IPS-11a (cell line): ENCODE measurements around the gene POTEH.
"Not testable (repeated sequence)": the region's sequence is repeated elsewhere in the genome, so short reads cannot be mapped to it uniquely, and the experiment has no call there.

Experiments
- H3K4me3 ChIP-seq: one replicate; pipeline ENCODE4 v1.5.1; 2013; ENCODE audit warnings: low read depth, low read length, control low read depth

The POTEH gene

DNA sequence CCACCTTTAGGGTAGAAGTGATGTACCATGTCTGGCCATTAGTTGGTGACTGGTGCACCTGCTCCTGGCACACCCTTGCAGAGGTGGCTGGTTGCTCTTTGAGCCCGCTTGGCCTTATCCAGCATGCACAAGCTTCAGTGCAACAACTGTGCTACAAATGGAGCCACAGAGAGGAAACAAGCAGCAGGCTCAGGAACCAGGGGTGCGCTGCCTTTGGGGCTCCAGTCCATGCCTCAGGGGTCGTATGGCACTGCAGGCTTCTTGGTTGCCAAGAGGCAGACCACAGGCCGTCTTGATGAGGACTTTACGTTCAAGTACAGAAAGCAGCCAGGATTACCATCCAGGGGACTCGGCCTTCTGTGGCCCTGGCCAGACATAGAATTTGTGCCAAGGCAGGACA, 44.6 kb downstream of the POTEH start:
- H3K4me3 ChIP-seq: not testable (repeated sequence)

GRCh38 chr22:15738157-15738908, 48.5 kb downstream of the POTEH start:
- not testable (repeated sequence) for H3K4me3 ChIP-seq

- not testable (repeated sequence) for H3K4me3 ChIP-seq
Observed at GRCh38 chr22:15738909-15739391, 49.1 kb downstream of the POTEH start.

DNA sequence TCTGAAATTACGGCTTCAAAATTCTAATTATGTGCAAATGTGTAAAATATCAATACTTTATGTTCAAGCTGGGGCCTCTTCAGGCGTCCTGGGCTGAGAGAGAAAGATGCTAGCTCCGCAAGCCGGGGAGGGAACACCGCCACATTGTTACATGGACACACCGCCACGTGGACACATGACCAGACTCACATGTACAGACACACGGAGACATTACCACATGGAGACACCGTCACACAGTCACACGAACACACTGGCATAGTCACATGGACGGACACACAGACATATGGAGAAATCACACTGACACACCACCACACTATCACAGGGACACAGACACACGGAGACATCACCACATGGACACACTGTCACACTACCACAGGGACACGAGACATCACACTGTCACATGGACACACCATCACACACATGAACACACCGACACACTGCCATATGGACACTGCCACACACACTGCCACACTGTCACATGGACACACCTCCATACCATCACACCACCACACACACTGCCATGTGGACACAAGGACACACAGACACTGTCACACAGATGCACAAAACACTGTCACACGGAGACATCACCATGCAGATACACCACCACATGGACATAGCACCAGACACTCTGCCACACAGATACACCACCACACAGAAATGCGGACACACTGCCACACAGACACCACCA, 58.0 kb downstream of the POTEH start:
- H3K4me3 ChIP-seq: not testable (repeated sequence)

DNA sequence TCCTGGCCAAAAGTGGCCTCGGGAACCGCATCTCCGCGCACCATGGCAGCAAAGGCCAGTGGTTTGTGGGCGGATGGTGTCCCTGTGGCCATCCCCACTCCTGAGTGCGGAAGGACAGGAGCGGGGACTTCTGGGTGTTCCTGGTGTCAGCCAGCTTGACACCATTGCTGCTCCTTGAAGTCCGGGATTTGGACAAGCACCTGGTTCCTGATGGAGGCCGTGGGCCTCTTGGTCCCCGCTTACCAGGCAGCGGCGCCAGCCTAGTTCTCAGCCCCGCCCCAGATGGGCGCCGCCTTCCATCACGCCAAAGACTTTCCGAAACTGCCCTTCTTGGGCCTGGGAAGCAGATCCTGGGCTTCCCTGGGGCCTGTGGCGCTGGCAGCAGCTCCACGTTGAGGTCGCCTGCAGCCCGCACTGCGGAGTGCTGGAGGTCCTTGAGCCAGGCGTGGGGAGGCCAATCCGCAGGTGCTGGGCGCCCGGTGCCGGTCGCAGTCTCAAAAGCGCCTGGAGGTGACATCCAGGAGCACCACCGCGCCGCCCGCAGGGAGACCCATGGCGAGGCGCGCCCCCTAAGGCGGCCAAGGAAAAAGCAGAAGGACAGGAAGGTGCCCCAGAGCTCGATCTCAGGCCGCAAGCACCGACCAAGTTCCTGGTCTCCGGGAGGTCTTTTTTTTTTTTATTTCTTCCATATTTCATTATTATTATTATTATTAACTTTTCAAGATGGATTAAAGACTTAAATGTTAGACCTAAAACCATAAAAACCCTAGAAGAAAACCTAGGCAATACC, 59.5 kb downstream of the POTEH start:
- not testable (repeated sequence) for H3K4me3 ChIP-seq

- not testable (repeated sequence) for H3K4me3 ChIP-seq
Observed at GRCh38 chr22:15759443-15760097, 69.7 kb downstream of the POTEH start.

DNA sequence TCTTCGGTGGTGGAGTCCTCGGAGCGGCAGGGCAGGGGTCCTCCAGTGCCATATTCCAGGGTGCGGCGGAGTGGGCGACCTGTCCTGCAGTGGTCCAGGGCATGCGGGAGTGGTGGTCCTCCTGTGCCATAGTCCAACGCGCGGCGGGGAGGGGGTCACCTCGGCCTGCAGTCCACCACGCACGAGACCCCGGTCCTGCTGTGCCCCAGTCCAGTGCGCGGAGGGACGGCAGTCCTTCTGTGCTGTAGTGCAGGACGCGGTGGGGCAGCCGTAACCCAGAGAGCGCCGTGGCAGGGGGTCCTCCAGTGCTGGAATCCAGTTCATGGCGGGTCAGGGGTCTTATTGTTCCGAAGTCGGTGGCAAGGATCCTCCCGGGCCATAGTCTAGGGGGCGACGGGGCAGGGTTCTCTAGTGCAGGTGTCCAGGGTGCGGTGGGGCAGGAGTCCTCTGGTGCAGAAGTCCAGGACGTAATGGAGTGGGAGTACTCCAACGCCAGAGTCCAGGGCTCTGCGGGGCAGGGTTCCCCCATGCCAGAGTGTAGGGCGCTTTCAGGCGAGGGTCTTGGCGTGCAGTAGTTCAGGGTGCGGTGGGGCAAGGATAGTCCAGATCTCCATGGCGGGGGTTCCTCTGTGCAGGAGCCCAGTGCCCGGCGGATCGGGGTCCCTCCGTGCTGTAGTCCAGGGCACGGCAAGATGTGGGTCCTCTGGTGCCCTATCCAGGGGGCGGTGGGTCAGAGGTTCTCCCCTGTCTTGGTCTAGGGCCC, 70.7 kb downstream of the POTEH start:
- not testable (repeated sequence) for H3K4me3 ChIP-seq

GRCh38 chr22:15761151-15761777, 71.4 kb downstream of the POTEH start:
- H3K4me3 ChIP-seq: not testable (repeated sequence)

DNA sequence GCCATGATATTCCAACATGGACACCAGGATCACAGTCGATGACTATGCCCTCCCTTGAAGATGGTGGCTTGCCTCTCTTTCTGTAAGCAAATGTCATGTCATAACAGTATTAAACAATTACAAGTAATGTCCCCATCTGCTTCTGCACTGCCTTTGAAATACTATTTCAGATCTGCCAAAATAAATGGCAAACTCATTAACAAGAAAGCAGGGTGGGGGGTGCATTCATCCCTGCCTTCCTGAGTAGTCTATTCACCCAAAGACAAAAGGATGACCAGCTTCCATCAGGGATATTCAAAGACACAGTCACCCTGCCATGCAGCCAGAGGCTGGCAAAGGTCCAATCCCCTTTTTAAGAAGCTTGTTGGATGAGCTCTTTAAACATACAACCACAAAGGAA, 73.7 kb downstream of the POTEH start:
- H3K4me3 ChIP-seq: not testable (repeated sequence)
